Subcutaneous abdominal adipose tissue (tissue), 5 donors: ENCODE results near the gene IL12RB2.
"Not testable (repeated sequence)": the region's sequence is repeated elsewhere in the genome, so short reads cannot be mapped to it uniquely, and the experiment has no call there.

ENCODE experiments used
- H3K27ac ChIP-seq: one replicate; pipeline ENCODE4 v1.7.0; 2013; ENCODE audit warnings: low read depth, mild to moderate bottlenecking, inconsistent platforms, low read length, moderate library complexity
- H3K27me3 ChIP-seq, 5 donors: one replicate each; pipeline ENCODE4 v1.7.0; 2013; ENCODE audit warnings: low read length in 5 of 5, inconsistent platforms in 1 of 5; ENCODE audit not compliant: control insufficient read depth in 5 of 5, insufficient read depth in 4 of 5
- H3K36me3 ChIP-seq, 5 donors: one replicate each; pipeline ENCODE4 v1.7.0; 2013; ENCODE audit warnings: low read length in 5 of 5; ENCODE audit not compliant: control insufficient read depth in 5 of 5, insufficient read depth in 5 of 5
- H3K4me1 ChIP-seq, 5 donors: one replicate each; pipeline ENCODE4 v1.7.0; 2013; ENCODE audit warnings: low read length in 5 of 5, mild to moderate bottlenecking in 3 of 5, moderate library complexity in 1 of 5; ENCODE audit not compliant: control insufficient read depth in 5 of 5, insufficient read depth in 5 of 5
- H3K4me3 ChIP-seq, 5 donors: one replicate each; pipeline ENCODE4 v1.7.0; 2013; ENCODE audit warnings: low read length in 5 of 5, low read depth in 1 of 5
- H3K9ac ChIP-seq, 5 donors: one replicate each; pipeline ENCODE4 v1.7.0; 2013; ENCODE audit warnings: low read length in 5 of 5, mild to moderate bottlenecking in 4 of 5, moderate library complexity in 3 of 5
- H3K9me3 ChIP-seq, 5 donors: one replicate each; pipeline ENCODE4 v1.7.0; 2013; ENCODE audit warnings: low read length in 5 of 5; ENCODE audit not compliant: control insufficient read depth in 5 of 5
- donor health status: healthy.
- donor health status: healthy.
- donor health status: healthy.
- donor health status: healthy.
- donor health status: healthy.

Gene IL12RB2

DNA sequence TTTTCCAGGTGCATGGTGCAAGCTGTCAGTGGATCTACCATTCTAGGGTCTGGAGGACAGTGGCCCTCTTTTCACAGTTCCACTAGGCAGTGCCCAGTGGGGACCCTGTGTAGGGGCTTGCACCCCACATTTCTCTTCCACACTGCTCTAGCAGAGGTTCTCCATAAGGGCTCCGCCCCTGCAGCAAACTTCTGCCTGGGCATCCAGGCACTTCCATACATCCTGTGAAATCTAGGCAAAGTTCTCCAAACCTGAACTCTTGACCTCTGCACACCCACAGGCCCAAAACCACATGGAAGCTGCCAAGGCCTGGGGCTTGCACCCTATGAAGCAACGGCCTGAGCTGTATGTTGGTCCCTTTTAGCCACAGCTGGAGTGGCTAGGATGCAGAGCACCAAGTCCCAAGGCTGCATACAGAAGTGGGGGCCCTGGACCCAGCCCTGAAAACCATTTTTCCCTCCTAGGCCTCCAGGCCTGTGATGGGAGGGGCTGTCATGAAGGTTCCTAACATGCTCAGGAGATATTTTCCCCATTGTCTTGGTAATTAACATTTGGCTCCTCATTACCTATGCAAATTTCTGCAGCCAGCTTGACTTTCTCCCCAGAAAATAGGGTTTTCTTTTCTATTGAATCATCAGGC lies 76.4 kb downstream of the IL12RB2 start:
- H3K27me3 ChIP-seq = no peaks in the 10 kb centered on the region
- H3K4me3 ChIP-seq = no peak overlapping the region
- peaks cover 0 to 6% (median 0%) of the 10 kb centered on the region in 5 donors for H3K36me3 ChIP-seq
- H3K4me1 ChIP-seq = peaks cover 3 to 19% (median 13%) of the 10 kb centered on the region in 5 donors
- no peak overlapping the region for H3K27ac ChIP-seq
- H3K9me3 ChIP-seq = peaks cover 0 to 7% (median 3%) of the 10 kb centered on the region in 5 donors
- no peak overlapping the region for H3K9ac ChIP-seq

DNA sequence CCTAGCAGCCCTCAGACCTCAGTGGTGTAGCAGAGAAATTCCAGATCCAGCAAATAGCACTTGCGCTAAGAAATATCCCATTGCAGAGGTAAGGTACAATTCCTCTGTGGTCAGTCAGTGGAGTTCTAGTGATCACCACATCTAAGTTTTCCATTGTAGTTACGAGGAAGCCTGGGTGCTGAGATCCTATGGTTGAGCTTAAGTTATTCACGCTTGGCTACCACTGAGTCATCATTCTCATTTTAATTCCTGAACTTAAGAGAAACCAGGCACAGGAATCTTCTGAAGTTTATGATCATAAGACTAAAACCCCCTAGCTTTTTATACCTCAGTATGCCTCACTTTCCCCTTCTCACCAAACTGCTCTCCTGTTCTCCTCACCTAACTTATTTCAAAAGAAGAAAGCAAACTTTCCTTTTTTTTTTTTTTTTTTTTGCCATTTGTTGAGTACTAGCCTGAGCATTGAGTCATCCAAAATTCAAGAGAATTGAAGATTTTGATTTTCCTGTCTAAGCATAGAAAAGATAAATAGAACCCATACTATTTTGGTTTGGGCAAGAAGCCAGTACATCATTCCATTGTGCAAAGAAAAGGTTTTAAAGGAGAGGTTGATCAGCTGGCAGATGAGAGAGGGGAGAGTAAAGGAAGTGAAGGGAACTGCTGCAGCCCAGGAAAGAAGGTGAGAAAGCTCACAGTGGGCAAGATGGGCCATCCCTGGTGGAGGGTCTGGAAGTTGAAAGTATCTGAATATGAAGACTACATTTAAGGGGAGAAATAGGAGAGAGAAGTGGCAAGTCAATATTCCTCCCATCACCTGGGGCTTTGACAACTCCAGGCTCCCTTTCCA lies 82.6 kb downstream of the IL12RB2 start:
- Histone ChIP-seq H3K4me3 (no peak overlapping the region), H3K4me1 (peaks cover 0 to 19% (median 12%) of the 10 kb centered on the region in 5 donors), H3K36me3 (peaks cover 0 to 16% (median under 1%) of the 10 kb centered on the region in 5 donors), H3K27ac (no peak overlapping the region), H3K9ac (no peak overlapping the region), H3K27me3 (no peaks in the 10 kb centered on the region), H3K9me3 (no peaks in the 10 kb centered on the region)

DNA sequence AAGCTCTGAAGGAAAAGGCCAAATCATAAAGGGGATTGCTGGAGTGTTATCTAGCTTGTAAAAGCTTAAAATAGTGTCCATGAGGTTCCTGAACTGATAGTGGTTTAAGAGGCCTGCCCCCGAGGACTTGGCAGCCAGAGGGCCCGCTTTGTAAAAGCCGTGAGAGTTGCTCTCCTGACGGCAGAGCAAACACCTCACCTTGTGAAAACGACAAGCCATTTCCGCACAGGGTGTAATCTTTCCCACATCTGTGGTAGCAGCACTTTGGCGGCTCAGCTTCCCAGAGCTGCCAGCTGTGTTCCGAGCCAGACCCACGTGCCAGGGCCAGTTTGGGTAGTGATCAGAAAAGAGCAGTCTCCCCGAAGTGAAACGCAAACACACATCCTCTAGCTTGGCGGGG lies 85.6 kb downstream of the IL12RB2 start:
- peak overlapping the region in 1 of 5 donors; percentile 3 for H3K9ac ChIP-seq
- peaks cover 0 to 23% (median 4%) of the 10 kb centered on the region in 5 donors for H3K36me3 ChIP-seq
- H3K9me3 ChIP-seq = no peaks in the 10 kb centered on the region
- peak overlapping the region; percentile 30 for H3K27ac ChIP-seq
- H3K4me1 ChIP-seq = peaks cover 0 to 19% (median 12%) of the 10 kb centered on the region in 5 donors
- H3K4me3 ChIP-seq = no peak overlapping the region
- no peaks in the 10 kb centered on the region for H3K27me3 ChIP-seq

DNA sequence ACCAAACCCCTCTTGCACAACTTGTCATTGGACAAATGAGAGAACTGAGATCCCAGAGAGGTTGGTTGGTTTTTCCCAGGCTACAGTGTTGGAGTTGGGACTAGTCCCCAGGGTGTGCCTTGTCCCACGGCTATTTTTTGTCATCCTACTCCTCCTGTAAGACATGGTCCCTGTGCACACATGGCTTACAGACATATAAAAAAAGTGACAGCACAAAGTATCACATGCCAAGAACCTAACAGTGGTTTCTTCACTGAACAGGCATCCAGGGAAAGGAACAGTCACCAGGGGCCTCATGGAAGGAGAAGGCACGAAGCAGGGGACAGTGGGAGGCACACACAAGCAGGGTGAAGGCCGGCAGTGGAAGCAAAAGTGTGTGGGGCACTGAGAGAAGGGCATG lies 86.1 kb downstream of the IL12RB2 start:
- Histone ChIP-seq H3K4me1 (peaks cover 0 to 19% (median 12%) of the 10 kb centered on the region in 5 donors), H3K9me3 (no peaks in the 10 kb centered on the region), H3K4me3 (no peak overlapping the region), H3K27me3 (no peaks in the 10 kb centered on the region), H3K9ac (no peak overlapping the region), H3K27ac (no peak overlapping the region), H3K36me3 (peaks cover 0 to 23% (median 4%) of the 10 kb centered on the region in 5 donors)

DNA sequence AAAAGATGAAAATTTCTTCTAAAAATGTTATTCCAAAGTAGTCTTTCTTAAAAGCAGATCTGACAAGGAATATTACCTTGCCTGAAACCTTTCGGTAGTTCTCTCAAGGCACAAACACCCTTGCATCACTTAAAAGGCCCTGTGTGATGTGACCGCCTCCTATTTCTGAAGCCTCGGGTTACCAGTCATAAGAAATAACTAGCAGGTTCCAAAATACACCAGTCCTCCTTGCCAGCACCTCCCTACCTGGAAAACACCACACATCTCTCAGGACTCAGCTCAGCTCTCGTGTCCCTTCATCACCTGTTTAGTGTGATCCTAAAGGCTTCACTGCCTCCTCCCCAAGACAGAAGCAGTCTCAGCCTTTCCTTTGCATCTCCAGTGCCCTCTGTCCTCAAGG lies 86.9 kb downstream of the IL12RB2 start:
- Histone ChIP-seq H3K27me3 (no peaks in the 10 kb centered on the region), H3K27ac (no peak overlapping the region), H3K9me3 (no peaks in the 10 kb centered on the region), H3K36me3 (peaks cover 0 to 23% (median 4%) of the 10 kb centered on the region in 5 donors), H3K9ac (no peak overlapping the region), H3K4me1 (peaks cover 0 to 19% (median 12%) of the 10 kb centered on the region in 5 donors), H3K4me3 (no peak overlapping the region)

DNA sequence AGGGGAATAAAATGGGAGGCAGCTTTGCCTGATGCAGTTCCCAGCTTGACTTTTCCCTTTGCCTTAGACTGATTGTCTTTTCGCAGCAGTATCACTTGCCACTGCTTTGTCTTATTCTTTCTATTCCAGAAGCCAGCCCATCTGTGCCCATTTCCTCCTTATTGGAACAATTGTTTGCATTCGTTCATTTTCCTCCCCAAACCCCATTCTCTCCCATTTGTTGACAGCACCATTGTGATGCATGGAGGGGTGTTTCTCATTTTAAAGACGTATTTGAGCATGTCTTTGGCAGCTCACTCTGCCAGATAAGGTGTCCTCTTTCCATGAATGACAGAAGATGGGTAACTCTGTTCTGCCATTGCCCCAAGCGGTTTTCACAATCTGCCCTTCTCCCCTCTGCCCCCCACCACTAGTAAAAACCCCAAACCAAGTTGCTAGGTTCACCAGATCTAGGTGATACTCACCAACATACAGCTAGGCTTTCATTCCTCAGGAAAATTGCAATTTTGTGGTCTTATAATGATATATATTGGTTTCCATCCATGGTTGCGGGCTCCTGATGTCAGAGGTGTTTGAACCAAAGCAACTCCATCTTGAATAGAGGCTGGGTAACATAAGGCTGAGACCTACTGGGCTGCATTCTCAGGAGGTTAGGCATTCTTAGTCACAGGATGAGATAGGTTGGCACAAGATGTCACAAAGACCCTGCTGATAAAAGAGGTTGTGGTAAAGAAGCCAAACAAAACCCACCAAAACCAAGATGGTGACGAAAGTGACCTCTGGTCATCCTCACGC lies 91.7 kb downstream of the IL12RB2 start:
- no peak overlapping the region for H3K4me3 ChIP-seq
- H3K9me3 ChIP-seq = no peaks in the 10 kb centered on the region
- H3K9ac ChIP-seq = no peak overlapping the region
- no peaks in the 10 kb centered on the region for H3K27me3 ChIP-seq
- no peak overlapping the region for H3K27ac ChIP-seq
- peaks cover 0 to under 1% (median 0%) of the 10 kb centered on the region in 5 donors for H3K4me1 ChIP-seq
- peaks cover 0 to 9% (median 4%) of the 10 kb centered on the region in 5 donors for H3K36me3 ChIP-seq

DNA sequence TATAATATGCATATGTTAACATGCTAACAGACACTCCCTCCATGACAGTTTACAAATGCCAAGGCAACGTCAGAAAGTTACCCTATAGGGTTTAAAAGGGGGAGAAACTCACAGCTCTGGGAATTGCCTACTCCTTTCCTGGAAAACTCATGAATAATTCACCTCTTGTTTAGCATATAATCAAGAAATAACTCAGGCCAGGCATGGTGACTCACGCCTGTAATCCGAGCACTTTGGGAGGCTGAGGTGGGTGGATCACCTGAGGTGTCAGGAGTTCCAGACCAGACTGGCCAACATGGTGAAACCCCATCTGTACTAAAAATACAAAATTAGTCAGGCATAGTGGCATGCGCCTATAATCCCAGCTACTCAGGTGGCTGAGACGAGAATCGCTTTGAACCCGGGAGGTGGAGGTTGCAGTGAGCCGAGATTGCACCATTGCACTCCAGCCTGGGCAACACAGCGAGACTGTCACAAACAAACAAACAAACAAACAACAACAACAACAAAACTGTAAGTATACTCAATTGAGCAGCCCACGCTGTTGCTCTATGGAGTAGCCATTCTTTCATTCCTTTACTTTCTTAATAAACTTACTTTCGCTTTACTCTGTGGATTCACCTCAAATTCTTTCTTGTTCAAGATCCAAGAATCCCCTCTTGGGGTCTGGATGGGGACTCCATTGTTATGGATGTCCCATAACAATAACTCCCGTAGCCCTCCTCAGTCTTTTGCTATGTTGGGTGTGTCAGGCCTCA lies 92.5 kb downstream of the IL12RB2 start:
- not testable (repeated sequence) for H3K27ac ChIP-seq, H3K4me3 ChIP-seq, H3K9ac ChIP-seq, H3K4me1 ChIP-seq, H3K27me3 ChIP-seq, H3K9me3 ChIP-seq, H3K36me3 ChIP-seq

DNA sequence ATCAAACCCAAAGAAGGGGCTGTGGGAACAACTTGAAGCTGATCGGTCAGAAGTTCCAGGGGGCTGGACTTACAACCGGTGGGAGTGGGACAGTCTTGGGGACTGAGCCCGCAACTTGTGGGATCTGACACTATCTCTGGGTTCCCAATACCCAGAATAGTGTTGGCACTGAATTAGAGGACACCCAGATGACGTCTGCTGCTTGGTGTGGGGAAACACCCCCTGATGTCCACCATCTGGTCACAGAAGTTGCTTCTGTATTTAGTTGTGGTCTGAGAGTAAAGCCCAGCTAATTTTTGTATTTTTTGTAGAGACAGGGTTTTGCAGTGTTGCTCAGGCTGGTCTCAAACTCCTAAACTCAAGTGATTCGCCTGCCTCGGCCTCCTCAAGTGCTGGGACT lies 93.8 kb downstream of the IL12RB2 start:
- Histone ChIP-seq H3K9me3 (no peaks in the 10 kb centered on the region), H3K27me3 (no peaks in the 10 kb centered on the region), H3K4me1 (peaks cover 0 to 15% (median 0%) of the 10 kb centered on the region in 5 donors), H3K4me3 (no peak overlapping the region), H3K36me3 (peaks cover 0 to 2% (median 0%) of the 10 kb centered on the region in 5 donors), H3K27ac (no peak overlapping the region), H3K9ac (no peak overlapping the region)

DNA sequence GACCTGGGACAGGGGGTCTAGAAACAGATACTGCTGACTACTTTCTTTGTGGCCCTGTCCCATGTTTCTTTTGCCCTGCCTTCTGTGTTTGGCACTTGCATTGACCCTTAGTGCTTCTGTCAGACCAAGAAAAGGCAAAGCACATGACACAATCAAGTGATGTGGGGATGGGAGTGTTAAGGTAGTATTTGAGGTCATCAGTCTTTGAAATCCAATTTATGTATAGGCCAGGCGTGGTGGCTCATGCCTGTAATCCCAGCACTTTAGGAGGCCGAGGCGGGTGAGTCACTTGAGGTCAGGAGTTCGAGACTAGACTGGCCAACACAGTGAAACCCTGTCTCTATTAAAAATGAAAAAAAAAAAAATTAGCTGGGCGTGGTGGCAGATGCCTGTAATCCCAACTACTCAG lies 96.5 kb downstream of the IL12RB2 start:
- Histone ChIP-seq H3K9me3 (no peaks in the 10 kb centered on the region), H3K27ac (no peak overlapping the region), H3K27me3 (no peaks in the 10 kb centered on the region), H3K4me3 (no peak overlapping the region), H3K9ac (no peak overlapping the region), H3K36me3 (no peaks in the 10 kb centered on the region), H3K4me1 (peaks cover 0 to 15% (median 0%) of the 10 kb centered on the region in 5 donors)
